Prostate gland (tissue), 2 donors: ENCODE measurements around the gene SPG7. TPM values are rescaled to one million over a fixed set of nuclear protein-coding genes. Genes with fewer than 3 reads are reported as not detected.

Experiments
- DNase-seq: peaks from one replicate; pipeline ENCODE4 v3.0.0-alpha.2; 2019; ENCODE audit warnings: low spot score
- H3K27ac ChIP-seq, 2 donors: fragments of 200-600 bp; sonication (generic); 2 replicates each; pipeline ENCODE4 v1.5.1; 2017 to 2019
- H3K27me3 ChIP-seq: fragments of 200-600 bp; sonication (generic); replicated peaks from 2 replicates; pipeline ENCODE4 v1.5.1; 2019; ENCODE audit not compliant: insufficient read depth
- H3K36me3 ChIP-seq, 2 donors: fragments of 200-600 bp; sonication (generic); 1 replicate in 1 of 2; 2 replicates in 1 of 2; pipeline versions ENCODE4 v1.5.1 to v1.8.1; 2017 to 2019
- H3K4me1 ChIP-seq: fragments of 200-600 bp; sonication (generic); replicated peaks from 2 replicates; pipeline ENCODE4 v1.5.1; 2019
- H3K4me3 ChIP-seq, 2 donors: fragments of 200-600 bp; sonication (generic); 2 replicates each; pipeline ENCODE4 v1.5.1; 2017 to 2019
- H3K9me3 ChIP-seq: fragments of 200-600 bp; sonication (generic); 2 replicates; pipeline ENCODE4 v1.5.1; 2017
- CTCF ChIP-seq, 4 experiments: fragments of 200-600 bp in 2 of 4; fragments of 450-650 bp in 2 of 4; sonication (generic) in 2 of 4; IDR thresholded peaks; 1 replicate in 3 of 4; 2 replicates in 1 of 4; pipeline ENCODE4 v1.5.1; 2016 to 2019; ENCODE audit warnings: antibody characterized with exemption in 4 of 4, mild to moderate bottlenecking in 2 of 4, moderate library complexity in 2 of 4
- POLR2A ChIP-seq: fragments of 450-650 bp; IDR thresholded peaks from one replicate; pipeline ENCODE4 v1.6.1; 2016; ENCODE audit warnings: antibody characterized with exemption, mild to moderate bottlenecking
- POLR2AphosphoS5 ChIP-seq: sonication (generic); formaldehyde crosslinking; IDR thresholded peaks from one replicate; pipeline ENCODE4 v1.6.1; 2017; ENCODE audit warnings: antibody characterized with exemption
- WGBS: methylation state at CpG from one replicate; pipeline ENCODE4 v1.1.5; 2018; 5-methylcytosine and 5-hydroxymethylcytosine counted together
- intact Hi-C: fragments of 100-400 bp; cut with DNase I; formaldehyde crosslinking; loops from one replicate; pipeline ENCODE4 v1.14.2; 2022
- total RNA-seq, 2 donors: library from RNA; depleted of rRNA; stranded (reverse); fragments of >200 nt; gene quantifications; one replicate each; pipeline ENCODE4 v1.1.0, GENCODE V29; 2016

The SPG7 gene
- total RNA-seq, 2 donors from 2014 or later: 128 to 165 TPM

DNA sequence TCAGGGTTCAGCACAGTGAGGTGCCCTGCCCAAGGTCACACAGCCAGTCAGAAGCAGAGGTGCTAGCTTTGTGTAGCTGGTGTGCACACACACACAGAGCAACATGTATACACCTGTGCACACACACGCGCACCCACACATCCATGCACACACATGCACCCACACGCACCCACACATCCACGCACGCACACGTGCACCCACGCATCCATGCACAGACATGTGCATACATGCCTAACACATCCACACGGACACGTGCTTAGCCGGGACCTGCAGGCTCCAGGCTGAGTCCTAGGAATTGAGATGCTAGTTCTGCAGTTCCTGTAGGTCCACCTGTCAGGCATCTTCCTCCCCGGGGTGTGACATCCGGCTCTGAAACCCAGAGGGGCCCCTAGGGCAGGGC lies 92.2 kb downstream of the SPG7 start:
- no peak for DNase-seq
- WGBS: 46% methylated on average over 12 of the region's 12 CpGs
- no peak overlapping the region for H3K4me3 ChIP-seq

GRCh38 chr16:89600956-89601355 lies 92.8 kb downstream of the SPG7 start:
- TF ChIP-seq CTCF (IDR thresholded peaks at IDR 0.05) (no peak), POLR2A (no peak), POLR2AphosphoS5 (no peak)
- Histone ChIP-seq H3K9me3 (no peaks in the 10 kb centered on the region), H3K4me1 (no peaks in the 10 kb centered on the region), H3K36me3 (no peaks in the 10 kb centered on the region), H3K27me3 (no peaks in the 10 kb centered on the region), H3K27ac (no peak overlapping the region), H3K4me3 (no peak overlapping the region)
- intact Hi-C loops: no loop called here
- DNase-seq: no peak
- WGBS: 78% methylated on average over 8 of the region's 8 CpGs

More for the DNA sequence above, 92.2 kb downstream of the SPG7 start:
- H3K4me1 ChIP-seq: no peaks in the 10 kb centered on the region
- intact Hi-C loops: no loop called here
- no peaks in the 10 kb centered on the region for H3K27me3 ChIP-seq
- TF ChIP-seq POLR2A (no peak), CTCF (IDR thresholded peaks at IDR 0.05) (no peak), POLR2AphosphoS5 (no peak)
- H3K36me3 ChIP-seq: no peaks in the 10 kb centered on the region
- H3K27ac ChIP-seq: no peak overlapping the region
- H3K9me3 ChIP-seq: no peaks in the 10 kb centered on the region

GRCh38 chr16:89601906-89602272 lies 93.7 kb downstream of the SPG7 start:
- TF ChIP-seq CTCF (IDR thresholded peaks at IDR 0.05) (no peak), POLR2A (no peak)
- 51% methylated on average over 22 of the region's 22 CpGs for WGBS

DNA sequence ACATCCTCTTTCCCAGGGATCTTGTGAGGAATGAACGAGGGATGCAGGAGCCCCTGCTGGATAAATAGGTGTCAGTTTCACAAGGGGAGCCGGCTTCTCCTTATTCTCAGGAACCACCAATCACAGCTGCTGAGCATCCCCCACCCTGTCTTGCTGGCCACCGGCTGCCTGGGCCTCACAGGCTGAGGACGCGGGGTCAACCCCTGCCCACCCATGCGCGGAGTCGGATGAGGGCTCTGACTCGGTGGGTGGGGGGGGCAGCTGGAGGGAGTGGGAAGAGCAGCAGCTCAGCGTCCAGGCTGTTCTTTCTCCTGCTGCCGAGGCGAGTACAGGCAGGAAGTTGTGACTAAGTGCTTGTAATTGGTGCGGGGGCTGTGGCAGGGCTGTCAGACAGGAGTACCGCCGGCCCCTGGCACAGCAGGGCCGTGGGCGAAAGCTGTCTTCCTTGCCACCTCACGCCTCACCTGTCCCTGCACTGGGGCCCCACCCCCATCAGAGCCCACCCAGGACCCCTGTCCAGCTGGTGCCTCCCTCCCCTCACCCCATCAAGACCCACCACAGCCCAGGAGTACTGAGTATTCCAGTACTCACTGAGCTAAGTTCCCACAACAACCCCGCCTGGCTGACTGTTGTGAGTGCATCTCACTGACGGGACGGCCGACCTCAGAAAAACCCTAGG lies 94.2 kb downstream of the SPG7 start:
- TF ChIP-seq CTCF (IDR thresholded peaks at IDR 0.05): no peak
- TF ChIP-seq POLR2A: no peak
- no peak for TF ChIP-seq POLR2AphosphoS5
- Histone ChIP-seq H3K4me3 (no peak overlapping the region), H3K36me3 (no peaks in the 10 kb centered on the region), H3K4me1 (no peaks in the 10 kb centered on the region), H3K27me3 (no peaks in the 10 kb centered on the region), H3K27ac (no peak overlapping the region), H3K9me3 (no peaks in the 10 kb centered on the region)
- DNase-seq: no peak
- WGBS: 3% methylated on average over 20 of the region's 22 CpGs
- intact Hi-C loops: no loop called here

More at GRCh38 chr16:89601906-89602272, 93.7 kb downstream of the SPG7 start:
- H3K27me3 ChIP-seq: no peaks in the 10 kb centered on the region
- no peak for DNase-seq
- intact Hi-C loops: no loop called here
- no peaks in the 10 kb centered on the region for H3K4me1 ChIP-seq
- H3K9me3 ChIP-seq: no peaks in the 10 kb centered on the region
- H3K27ac ChIP-seq: no peak overlapping the region
- no peak overlapping the region for H3K4me3 ChIP-seq
- H3K36me3 ChIP-seq: no peaks in the 10 kb centered on the region

GRCh38 chr16:89602952-89603590 lies 94.9 kb downstream of the SPG7 start:
- Histone ChIP-seq H3K4me1 (no peaks in the 10 kb centered on the region), H3K4me3 (no peak overlapping the region), H3K27ac (no peak overlapping the region), H3K27me3 (no peaks in the 10 kb centered on the region), H3K36me3 (no peaks in the 10 kb centered on the region), H3K9me3 (no peaks in the 10 kb centered on the region)
- TF ChIP-seq POLR2A: no peak
- TF ChIP-seq CTCF (IDR thresholded peaks at IDR 0.05): no peak
- TF ChIP-seq POLR2AphosphoS5: no peak
- intact Hi-C loops: no loop called here
- 68% methylated on average over 5 of the region's 5 CpGs for WGBS
- DNase-seq: no peak
